ENCODE measurements around the gene WDR46. TPM values are rescaled to one million over a fixed set of nuclear protein-coding genes. Genes with fewer than 3 reads are reported as not detected.

Gene WDR46
- total and polyA plus RNA-seq, 10 of the 15 experiments (the other 5 are each of a cell fraction or from before 2014, with no cell fraction given), result 10.1 to 147 (median 86.0) TPM

DNA sequence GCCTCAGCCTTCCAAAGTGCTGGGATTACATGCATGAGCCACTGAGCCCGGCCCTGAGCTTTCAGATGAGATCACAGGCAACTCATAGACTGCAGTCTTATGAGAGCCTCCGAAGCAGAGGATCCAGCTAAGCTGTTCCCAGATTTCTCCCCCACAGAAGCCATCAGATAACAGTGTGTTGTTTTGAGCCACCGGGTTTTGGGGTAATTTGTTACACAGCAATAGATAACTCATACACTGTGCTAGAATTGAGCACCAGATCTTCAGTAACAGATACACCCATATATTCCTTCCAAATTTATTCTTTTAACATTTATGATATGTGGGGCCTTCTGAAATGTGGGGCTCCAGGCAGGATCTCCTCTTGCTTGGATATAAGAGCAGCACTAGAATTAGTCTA is 47.5 kb upstream of the WDR46 start (continued):
- TF ChIP-seq USF2 (IDR thresholded peaks at IDR 0.05; ENCODE audit: borderline replicate concordance, low read depth, low read length) (no peak), TBL1XR1 (IDR thresholded peaks at IDR 0.05; ENCODE audit: low read depth, low read length) (no peak), RB1 (IDR thresholded peaks at IDR 0.05; ENCODE audit: borderline replicate concordance) (no peak), TAF1 (IDR thresholded peaks at IDR 0.05; ENCODE audit: borderline replicate concordance, low read depth, low read length) (no peak)

- DNase-seq (ENCODE audit: low read depth, low spot score), result no peak
- intact Hi-C loops (cut with micrococcal nuclease; ENCODE audit: unreplicated experiment), result no loop called here
- Histone ChIP-seq H3K9me3 (replicated peaks; ENCODE audit: control insufficient read depth, insufficient read depth, low read length) (no peaks in the 10 kb centered on the region), H3K36me3 (ENCODE audit: control insufficient read depth in 2 of 2, insufficient read depth in 2 of 2, low read length in 1 of 2) (no peaks in the 10 kb centered on the region), H3K27ac (ENCODE audit: control insufficient read depth, insufficient read depth) (no peak overlapping the region), H3K4me3 (no peak overlapping the region), H3K79me2 (ENCODE audit: control insufficient read depth, insufficient read depth, low read length) (no peaks in the 10 kb centered on the region), H3K4me2 (ENCODE audit: control insufficient read depth, insufficient read depth) (no peak overlapping the region), H3K27me3 (replicated peaks in 1 of 2; ENCODE audit: control insufficient read depth in 2 of 2, insufficient read depth in 2 of 2, low read length in 1 of 2) (no peaks in the 10 kb centered on the region), H3K4me1 (ENCODE audit: control insufficient read depth, insufficient read depth, low read length) (peaks cover 6% of the 10 kb centered on the region; the same call in 1 of the 2 replicates), H4K20me1 (ENCODE audit: control insufficient read depth, insufficient read depth) (no peaks in the 10 kb centered on the region), H3K9ac (ENCODE audit: control insufficient read depth, insufficient read depth, low read length) (no peak overlapping the region), H2AFZ (ENCODE audit: control insufficient read depth, low read depth, low read length) (no peak overlapping the region)
- BruUV-seq (replicated peaks), result no TSS peak
- ChIA-PET POLR2A (interaction anchor here (0.7 to 1.5 kb wide), 4 partner anchors 10 to 38 kb away, joined by 3 to 4 read pairs (median 4); partner anchors contain the start of gene ZBTB22), CTCF (interaction anchor here (1.1 to 5.6 kb wide), 2 partner anchors 9 to 77 kb away, joined by 3 to 25 read pairs; no protein-coding TSS in a partner anchor), RAD21 (ENCODE audit: unreplicated experiment) (interaction anchor here (2.0 kb wide), 1 partner anchor 9 kb away, joined by 6 read pairs; no protein-coding TSS in a partner anchor), SMC1A (ENCODE audit: uncharacterized antibody, unreplicated experiment) (interaction anchor here (2.5 kb wide), 1 partner anchor 9 kb away, joined by 17 read pairs; no protein-coding TSS in a partner anchor)
- 0 out of 3 replicates have a peak, but pooled peaks have one; percentile 27 for ATAC-seq
- in situ Hi-C loops (cut with MboI), result no loop called here
- 84% methylated on average over 3 of the region's 4 CpGs for whole genome bisulfite sequencing (ENCODE audit: insufficient coverage, insufficient replicate concordance, low lambda C conversion rate, missing lambda C conversion rate)
- TF ChIP-seq MEF2A (IDR thresholded peaks at IDR 0.05; ENCODE audit: insufficient read depth, low read depth, low read length) (peak; percentile 38; the same call in 1 of the 2 replicates), RUNX3 (IDR thresholded peaks at IDR 0.05; ENCODE audit: low read length) (peak; percentile 56; the same call in 1 of the 2 replicates), NFXL1 (IDR thresholded peaks at IDR 0.05; ENCODE audit: borderline replicate concordance) (no peak), SPI1 (IDR thresholded peaks at IDR 0.05; ENCODE audit: borderline replicate concordance, insufficient read depth, low read depth, low read length) (0 out of 2 replicates have a peak, but pooled peaks have one; percentile 11)
- TF ChIP-seq, protein P1, sequence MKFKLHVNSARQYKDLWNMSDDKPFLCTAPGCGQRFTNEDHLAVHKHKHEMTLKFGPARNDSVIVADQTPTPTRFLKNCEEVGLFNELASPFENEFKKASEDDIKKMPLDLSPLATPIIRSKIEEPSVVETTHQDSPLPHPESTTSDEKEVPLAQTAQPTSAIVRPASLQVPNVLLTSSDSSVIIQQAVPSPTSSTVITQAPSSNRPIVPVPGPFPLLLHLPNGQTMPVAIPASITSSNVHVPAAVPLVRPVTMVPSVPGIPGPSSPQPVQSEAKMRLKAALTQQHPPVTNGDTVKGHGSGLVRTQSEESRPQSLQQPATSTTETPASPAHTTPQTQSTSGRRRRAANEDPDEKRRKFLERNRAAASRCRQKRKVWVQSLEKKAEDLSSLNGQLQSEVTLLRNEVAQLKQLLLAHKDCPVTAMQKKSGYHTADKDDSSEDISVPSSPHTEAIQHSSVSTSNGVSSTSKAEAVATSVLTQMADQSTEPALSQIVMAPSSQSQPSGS (IDR thresholded peaks at IDR 0.05; ENCODE audit: low read length), result peak; percentile 43; the same call in 1 of the 2 replicates
- TF ChIP-seq, protein P2, sequence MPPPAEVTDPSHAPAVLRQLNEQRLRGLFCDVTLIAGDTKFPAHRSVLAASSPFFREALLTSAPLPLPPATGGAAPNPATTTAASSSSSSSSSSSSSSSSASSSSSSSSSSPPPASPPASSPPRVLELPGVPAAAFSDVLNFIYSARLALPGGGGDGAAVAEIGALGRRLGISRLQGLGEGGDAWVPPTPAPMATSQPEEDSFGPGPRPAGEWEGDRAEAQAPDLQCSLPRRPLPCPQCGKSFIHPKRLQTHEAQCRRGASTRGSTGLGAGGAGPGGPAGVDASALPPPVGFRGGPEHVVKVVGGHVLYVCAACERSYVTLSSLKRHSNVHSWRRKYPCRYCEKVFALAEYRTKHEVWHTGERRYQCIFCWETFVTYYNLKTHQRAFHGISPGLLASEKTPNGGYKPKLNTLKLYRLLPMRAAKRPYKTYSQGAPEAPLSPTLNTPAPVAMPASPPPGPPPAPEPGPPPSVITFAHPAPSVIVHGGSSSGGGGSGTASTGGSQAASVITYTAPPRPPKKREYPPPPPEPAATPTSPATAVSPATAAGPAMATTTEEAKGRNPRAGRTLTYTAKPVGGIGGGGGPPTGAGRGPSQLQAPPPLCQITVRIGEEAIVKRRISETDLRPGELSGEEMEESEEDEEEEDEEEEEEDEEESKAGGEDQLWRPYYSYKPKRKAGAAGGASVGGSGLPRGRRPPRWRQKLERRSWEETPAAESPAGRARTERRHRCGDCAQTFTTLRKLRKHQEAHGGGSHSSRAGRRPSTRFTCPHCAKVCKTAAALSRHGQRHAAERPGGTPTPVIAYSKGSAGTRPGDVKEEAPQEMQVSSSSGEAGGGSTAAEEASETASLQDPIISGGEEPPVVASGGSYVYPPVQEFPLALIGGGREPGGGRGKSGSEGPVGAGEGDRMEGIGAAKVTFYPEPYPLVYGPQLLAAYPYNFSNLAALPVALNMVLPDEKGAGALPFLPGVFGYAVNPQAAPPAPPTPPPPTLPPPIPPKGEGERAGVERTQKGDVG (CRISPR knock-in tag; IDR thresholded peaks at IDR 0.05), result no peak
- no peak for FAIRE-seq
These were observed 46.9 kb upstream of the WDR46 start for GRCh38 chr6:33335916-33336315.

Measured in GM12878 (cell line).